SHP77 (cell line): ENCODE results near the gene SLC29A4.
"Not testable (repeated sequence)": the region's sequence is repeated elsewhere in the genome, so short reads cannot be mapped to it uniquely, and the experiment has no call there.

Experiments
- DNase-seq, 2 experiments: peaks; one replicate each; lab custom pipeline; 2025; lab: John Stamatoyannopoulos, UW

The SLC29A4 gene, protein sequence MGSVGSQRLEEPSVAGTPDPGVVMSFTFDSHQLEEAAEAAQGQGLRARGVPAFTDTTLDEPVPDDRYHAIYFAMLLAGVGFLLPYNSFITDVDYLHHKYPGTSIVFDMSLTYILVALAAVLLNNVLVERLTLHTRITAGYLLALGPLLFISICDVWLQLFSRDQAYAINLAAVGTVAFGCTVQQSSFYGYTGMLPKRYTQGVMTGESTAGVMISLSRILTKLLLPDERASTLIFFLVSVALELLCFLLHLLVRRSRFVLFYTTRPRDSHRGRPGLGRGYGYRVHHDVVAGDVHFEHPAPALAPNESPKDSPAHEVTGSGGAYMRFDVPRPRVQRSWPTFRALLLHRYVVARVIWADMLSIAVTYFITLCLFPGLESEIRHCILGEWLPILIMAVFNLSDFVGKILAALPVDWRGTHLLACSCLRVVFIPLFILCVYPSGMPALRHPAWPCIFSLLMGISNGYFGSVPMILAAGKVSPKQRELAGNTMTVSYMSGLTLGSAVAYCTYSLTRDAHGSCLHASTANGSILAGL

DNA sequence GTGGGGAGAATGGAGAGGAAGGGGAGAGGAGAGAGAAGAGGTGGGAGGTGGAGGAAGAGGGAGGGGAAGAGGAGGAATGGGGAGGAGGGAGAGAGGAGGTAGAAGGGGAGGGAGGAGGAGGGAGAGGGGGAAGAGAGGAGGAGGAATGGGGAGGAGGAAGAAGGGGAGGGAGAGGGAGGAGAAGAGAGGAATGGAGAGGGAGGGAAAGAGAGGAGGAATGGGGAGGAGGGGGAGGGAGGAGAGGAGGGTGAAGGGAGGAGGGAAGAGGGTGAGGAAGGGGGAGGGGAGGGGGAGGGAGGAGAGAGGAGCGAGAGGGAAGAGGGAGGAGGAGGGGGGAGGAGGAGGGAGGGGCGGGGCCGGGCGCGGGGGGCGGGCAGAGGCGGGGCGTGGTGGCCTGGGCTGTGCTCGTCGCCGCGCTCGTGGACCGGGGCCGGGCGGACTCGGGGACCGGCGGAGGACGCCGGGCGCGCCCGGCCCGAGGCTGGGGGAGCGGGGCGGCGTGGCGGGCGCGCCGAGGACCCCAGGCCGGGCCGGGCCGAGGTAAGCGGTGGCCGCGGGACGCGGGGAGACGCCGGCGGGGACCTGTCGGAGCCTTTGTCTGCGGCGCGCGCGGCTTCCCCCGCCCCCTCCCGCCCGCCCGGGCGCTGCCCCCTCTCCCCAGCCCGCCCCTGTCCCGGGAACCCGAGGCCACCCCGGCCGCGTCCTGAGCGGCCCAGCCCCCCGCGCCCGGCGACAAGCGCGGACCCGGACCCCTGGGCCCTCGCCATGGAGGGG is at the start of gene SLC29A4:
SLC29A4 (plus strand) TSS at position 401 of the 774 bp plus-strand sequence. CDS start 4,874 bp downstream, outside the sequence.
- DNase-seq, result peak in 1 of 2 experiments; percentile 26

DNA sequence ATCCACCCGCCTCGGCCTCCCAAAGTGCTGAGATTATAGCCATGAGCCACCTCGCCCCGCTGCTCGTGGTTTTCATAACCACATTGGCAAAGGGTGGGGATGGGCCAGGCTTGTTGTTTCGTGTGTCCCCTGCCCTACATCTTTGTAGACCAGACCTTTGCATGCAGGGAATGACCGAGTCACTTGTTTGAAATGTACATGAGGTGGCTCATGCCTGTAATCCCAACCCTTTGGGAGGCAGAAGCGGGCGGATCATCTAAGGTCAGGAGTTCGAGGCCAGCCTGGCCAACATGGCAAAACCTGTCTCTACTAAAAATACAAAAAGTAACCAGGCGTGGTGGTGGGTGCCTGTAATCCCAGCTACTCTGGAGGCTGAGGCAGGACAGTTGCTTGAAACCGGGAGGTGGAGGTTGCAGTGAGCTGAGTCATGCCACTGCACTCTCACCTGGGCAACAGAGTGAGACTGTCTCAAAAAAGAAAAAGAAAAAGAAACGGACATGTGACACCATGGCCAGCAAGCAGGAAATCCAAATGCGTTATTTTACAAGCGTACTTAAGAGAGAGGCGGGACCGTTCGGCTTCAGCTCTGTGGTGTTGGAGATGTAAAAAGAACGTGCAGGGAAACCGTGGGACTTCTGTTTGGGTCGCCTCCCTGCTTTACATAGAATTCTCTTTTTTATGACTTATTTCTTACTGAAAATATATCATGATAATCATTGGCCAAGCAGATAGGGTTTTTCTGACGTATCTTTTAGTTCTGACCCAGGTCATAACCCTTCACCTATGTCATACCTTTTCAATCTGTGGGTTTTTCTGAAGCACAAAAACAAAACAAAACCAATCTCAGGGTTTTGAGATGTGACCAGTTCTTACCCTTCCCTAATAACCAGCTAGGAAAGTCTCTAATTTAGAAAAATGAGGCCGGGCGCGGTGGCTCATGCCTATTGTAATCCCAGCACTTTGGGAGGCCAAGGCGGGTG is 47.6 kb upstream of the SLC29A4 start:
- DNase-seq, result no peak

DNA sequence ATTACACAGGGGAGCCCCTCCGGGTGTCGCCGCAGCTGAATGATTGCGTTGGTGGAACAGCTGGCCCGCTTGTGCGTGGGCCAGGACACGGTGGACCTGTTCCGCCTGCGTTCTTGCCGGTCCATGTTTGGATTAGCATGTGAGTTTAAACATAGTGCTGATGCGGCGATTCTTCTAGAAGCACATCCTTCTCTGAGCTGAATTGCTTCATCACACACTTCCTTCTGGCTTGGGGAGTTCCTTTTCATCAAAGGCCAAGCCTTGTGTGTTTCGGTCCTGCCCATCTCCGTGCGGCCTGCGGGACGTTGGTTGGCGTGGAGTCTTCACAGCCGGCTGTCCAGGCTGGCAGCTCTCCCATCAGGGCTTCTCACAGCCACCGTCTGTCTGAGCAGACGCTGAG is 45.5 kb upstream of the SLC29A4 start:
- no peak for DNase-seq

DNA sequence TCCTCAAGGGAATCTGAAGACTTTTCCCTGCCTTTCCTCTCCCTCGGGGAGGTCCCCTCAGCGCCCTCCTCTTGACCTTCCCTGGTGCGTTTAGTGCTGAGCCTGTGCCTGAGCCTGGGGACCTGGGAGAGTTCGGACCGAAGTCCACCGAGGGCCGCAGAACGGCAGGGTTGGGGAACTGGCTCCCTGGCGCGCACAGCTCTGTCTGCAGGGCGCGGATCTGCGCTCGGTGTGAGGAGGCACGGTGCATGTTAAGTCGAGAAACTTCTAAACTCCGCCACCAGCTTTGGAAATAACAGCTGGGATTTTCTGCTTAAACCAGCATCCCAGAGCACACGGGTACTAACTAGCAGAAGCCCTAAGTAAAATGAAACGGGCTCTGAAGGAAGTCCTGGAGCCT is 44.2 kb upstream of the SLC29A4 start:
- no peak for DNase-seq

DNA sequence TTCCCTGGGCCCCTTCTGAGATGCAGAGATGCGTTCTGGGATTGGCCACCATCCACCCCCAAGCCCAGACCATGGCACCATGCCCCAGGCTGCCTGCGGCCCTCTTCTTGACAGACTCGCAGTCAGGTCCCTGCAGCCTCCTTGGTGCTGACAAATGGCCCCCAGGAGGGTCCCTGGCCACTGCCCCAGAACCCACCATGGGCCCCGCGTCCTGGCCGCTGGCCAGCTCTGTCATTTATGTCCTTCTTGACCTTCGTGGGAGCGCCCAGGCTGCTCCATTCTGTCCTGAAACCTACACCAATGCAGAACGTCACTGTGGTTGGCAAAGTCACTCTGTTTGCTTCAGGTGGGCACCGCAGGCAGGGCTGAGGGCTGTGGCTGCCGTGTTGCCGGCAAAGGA is 39.5 kb upstream of the SLC29A4 start:
- DNase-seq, result no peak

DNA sequence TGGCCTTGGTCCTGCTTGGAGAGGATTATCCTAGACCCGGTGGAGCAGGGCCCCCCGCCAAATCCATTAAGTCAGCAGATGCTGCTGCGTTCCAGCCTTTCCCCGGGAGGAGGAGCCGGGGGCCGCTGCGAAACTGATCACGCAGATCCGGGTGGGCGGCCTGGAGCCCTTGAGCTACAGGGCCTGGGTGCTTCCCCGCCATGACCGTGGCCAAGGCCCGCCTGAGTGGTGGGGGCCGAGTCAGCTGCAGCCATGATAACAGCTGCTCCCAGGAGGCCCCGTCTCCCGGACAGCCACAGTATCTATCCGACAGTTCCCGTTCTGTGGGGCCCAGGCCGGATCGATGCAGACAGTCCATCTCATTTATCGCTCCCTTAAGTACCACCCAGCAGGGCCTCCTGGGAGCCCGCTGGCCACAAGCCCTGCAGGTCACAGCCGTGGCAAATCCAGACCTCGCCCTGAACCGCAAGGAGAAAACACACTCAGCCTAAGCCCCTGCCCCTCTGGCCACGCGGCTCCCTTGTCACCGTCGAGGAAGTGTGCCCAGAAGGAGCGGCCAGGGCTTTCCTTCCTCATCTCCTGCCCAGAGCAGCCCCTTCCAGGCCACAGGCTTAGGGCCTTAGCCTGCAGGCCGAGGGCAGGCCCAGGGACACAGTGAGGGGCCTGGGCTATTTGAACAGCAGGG is 34.4 kb upstream of the SLC29A4 start:
- no peak for DNase-seq

DNA sequence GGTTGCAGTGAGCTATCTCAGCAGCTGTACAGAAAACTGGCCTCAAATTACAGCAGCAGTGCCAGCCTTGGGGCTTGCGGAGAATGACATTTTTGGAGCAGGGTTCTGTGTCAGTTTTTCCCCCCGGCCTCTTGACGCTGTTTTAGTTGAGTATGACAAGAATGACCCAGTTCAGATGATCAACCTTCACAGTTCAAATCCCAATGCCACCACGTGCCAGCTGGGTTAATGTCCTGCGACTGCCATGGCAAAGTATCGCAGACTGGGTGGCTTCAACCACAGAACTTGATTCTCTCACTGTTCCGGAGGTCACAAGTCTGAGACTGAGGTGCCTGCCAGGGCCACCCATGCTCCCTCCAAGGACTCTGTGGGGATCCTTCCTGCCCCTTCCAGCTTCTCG is 32.0 kb upstream of the SLC29A4 start:
- DNase-seq, result not testable (repeated sequence)

DNA sequence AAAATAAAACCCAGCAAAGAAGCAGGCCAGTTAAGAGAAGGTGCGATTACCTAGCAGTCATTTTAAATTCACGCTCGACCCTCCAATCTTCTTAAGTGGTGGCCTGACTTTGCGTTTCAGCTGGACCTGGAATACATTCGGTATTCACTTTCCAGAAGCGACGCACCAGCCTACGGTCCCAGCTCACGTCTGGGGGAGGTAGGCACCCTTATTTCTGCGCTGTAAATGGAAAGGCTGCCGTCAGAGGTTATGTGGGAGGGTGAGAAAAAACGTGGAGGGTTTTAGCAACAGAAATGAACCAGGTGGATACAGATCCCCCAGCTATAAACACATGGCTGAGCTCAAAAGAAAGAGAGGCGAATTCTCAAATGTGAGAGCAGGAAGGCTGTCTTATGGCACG is 29.2 kb upstream of the SLC29A4 start:
- not testable (repeated sequence) for DNase-seq

DNA sequence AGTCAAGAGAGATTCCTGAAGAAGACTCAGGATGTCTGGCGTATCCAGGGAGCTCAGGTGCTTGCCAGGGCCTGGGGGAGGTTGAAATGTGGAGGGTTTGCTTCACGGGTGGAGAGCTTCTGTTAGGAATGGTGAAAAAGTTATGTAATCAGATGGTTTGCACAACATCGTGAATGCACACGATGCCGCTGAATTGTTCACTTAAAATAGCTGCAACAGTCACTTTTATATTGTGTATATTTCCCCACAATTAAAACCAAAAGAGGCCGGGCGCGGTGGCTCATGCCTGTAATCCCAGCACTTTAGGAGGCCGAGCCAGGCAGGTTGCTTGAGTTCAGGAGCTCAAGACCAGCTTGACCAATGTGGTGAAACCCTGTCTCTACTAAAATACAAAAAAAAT is 28.4 kb upstream of the SLC29A4 start:
- DNase-seq, result not testable (repeated sequence)

DNA sequence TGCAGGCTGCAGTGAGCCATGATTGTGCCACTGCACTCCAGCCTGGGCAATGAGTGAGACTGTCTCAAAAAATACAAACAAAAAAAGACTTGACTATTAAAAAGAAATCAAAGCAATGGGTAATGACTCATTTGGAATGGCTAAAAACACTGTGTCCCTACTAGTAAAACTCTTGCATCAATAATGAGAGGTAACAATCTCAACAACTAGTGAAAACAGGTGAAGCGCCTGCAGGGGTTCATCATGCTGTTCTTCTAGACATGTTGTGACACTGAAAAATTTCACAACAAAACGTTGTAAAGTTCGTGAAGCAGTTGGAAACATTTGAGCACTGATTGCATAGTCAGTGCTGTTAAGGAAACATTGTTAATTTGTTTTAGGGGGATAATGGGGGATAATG is 26.9 kb upstream of the SLC29A4 start:
- no peak for DNase-seq

DNA sequence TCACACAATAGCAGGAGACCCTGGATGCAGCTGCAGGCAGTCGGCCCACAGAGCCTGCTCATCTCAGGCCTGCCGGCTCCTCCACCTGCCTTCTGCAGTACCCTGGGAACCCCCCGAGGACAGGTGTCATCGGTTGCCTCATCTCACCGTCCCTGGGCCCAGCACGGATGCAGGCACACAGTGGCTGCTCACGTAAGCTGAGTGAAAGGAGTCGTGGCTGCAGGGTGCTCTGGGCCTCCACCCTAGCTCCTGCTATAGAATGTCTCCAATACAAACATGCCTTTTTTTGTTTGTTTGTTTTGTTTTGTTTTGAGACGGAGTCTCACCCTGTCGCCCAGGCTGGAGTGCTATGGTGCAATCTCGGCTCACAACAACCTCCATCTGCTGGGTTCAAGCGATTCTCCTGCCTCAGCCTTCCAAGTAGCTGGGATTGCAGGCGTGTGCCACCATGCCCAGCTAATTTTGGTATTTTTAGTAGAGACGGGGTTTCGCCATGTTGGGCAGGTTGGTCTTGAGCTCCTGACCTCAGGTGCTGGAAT is 22.1 kb upstream of the SLC29A4 start:
- DNase-seq, result peak; percentile 50 to 62

DNA sequence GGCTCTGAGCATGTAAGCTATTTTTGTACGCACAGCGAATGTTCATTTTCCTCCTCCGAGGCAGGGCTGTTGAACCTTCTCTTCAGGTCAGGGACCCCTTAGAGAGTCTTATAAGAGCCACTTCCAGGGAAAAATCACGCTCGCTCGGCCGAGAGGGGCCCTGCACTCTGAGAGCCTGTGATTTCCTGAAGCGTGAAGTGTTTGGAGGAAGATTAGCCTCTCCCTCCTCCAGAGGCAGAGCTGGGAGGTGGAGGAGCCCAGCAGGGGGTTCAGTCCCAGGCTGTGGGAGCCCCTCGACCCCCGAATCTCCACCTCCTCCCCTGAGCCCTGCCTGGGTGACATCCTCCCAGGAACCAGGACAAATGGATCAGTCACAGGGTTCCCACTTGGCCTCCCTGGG is 19.7 kb upstream of the SLC29A4 start:
- not testable (repeated sequence) for DNase-seq

DNA sequence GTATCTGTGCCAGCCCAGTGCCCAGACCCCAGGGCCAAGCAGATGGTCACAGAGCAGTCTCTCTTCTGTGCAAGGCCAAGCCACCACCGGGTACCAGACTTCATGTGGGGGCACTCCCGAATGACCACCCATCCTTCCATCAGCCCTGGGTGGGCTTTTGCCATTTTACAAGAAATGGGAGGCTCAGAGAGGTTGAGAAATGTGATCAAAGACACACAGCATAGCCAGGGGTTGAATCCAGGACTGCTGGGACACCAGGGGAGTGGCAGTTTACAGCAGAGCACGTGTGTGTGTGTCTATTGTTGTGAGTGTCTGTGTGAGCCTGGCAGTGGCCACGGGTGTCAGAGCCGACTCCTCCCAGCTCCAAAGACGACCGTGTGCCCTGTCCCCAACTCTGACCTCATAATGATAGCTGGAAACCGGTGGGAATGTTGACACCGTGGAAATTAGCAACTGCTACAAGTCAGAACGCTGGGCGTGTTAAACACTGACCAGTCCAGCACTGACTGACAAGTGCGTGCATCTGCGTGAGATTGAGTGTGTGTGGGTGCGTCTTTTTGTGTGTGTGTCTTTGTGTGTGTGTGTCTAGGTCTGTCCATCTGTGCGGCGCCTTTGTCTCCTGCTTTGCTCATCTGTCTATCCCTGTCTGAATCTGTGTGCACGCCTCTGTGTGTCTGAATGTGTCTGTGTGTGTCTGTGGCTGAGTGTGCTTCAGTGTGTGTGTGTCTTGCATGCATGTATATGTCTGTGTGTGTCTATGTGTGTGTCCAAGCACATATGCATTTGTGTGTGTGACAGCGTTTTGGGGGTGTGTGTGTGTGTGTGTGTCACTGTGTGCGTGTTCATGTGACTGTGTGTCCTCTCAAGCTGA is 17.2 kb upstream of the SLC29A4 start:
- DNase-seq, result no peak

DNA sequence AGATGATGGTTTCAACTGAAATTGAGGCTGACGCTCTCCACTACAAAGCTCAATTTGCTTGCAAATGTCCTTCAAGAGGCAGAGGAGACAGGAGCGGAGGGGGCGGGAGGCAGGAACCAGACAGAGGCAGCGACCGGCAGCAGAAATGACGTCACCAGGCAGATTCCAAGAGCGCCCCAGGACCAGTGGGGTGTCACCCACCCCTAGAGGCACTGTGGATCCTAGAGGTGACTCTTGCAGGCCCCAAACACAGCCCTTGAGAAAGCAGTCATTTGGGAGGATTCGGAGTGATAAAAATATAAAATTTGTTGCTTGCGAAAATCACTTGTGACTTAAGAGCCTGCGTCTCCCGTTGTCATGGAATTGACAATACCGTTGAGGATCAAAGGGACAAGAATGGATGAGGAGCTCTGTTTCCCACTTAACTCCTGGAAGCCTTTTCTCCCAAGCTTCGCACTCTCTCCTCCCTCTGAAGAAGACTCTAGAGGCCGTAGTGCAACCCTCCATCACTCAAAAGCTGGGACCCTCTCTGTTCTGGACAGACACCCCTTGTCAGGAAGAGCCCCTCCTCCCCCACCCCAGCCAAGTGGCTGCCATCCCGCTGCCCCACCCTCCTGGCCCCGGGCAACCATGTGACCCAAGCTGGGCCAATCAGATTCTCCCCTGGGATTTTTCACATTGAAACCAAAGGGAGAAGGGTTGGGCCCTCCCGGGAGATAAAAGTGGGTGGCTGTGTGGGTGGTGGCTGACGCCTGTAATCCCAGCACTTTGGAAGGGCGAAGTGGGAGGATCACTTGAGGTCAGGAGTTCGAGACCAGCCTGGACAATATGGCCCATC is 16.3 kb upstream of the SLC29A4 start:
- DNase-seq, result peak; percentile 70 to 71

DNA sequence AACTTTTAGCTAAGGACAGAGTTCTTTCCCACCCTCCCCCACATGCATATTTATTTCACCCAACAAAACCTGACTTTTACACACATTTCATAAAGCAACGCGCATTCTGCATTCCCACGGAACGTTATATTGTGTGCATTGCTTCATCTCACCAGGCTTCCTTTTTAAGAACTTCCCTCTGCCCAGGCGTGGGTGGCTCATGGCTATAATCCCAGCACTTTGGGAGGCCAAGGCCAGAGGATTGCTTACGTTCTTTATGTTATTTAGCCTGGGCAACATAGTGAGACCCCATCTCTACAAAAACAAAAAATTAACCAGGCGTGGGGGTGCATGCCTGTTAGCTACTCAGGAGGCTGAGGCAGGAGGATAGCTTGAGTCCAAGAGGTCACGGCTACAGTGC is 14.9 kb upstream of the SLC29A4 start:
- not testable (repeated sequence) for DNase-seq

DNA sequence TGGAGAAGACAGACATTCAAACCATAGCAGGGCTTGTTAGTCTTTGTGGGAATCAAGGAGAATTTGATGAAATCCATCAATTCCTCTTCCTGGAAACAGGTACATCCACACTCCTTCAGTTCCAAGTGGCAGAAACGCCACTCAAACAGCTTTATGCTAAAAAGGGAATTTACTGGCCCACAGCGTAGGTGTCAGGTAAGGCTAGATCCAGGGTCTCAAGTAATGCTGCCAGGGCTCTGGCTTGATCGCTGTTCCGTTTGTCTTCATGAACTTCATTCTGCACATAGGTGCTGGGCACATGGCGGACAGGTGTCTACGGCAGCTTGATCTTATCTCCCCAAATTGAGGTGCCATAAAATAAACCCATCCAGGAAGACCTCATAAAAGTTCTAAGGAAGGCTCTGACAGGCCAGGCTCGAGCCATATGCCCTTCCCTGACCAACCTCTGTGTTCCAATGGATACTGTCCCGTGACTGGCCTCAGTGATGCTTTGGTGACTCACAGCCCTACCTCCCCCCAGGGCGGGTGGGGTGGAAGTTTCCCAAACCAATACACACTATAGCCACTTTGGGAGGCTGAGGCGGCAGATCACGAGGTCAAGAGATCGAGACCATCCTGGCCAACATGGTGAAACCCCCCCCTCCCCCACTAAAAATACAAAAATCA is 12.6 kb upstream of the SLC29A4 start:
- not testable (repeated sequence) for DNase-seq

DNA sequence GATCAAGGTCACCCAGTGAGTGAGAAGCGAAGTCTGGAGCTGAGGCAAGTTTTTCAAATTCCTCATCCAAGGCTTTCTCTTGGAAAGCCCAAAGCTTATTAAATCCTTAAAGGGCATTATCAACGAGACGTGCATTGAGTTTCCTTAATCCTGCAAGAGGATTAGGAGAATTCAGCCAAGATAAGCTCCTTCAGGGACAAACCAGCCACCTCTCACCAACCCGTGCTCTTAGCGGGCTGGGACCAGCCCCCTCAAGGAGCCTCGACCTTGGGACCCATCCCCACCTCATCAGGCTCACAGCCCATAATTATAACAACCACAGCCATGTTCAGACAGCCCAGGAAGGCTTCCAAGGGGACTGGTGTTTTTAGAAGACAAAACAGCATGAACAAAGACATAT is 12.0 kb upstream of the SLC29A4 start:
- no peak for DNase-seq

DNA sequence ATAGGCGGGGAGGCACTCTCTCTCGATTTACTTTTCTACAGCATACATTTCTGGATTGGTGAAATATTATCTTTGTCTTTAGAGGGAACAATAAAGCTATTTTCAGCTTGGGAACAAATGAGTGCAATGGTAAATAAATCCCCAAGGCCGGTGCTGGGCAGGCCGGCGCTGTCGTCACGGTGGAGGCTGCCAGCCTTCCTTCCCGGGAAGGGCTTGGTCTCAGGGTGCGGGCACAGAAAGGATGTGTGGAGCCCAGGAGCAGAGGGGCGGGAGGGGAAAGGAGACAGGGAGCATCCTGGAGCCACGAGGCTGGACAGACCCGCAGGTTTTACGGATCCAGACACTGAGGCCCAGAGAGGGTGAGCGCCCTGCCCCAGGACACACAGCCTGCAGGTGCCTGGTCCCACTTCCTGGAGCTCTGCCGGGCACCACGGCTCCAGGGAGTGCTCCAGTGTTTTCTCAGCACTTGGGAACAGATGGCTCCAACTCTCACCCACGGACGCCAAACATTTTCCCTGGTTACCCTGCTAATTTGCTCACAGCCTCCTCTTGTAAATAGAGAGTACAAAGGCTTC is 8.8 kb upstream of the SLC29A4 start:
- peak; percentile 74 to 84 for DNase-seq
